ENCODE measurements around the gene SATB2. TPM values are rescaled to one million over a fixed set of nuclear protein-coding genes. Genes with fewer than 3 reads are reported as not detected.

Gene SATB2
- total RNA-seq, 2 experiments from 2014 or later: 0.14 TPM; not detected in 1

GRCh38 chr2:199381531-199381930, 76.2 kb downstream of the SATB2 start:
- no peak overlapping the region for H3K4me3 Mint-ChIP-seq
- ATAC-seq: no peak
- POLR2A ChIA-PET: no interaction called here
- H3K27ac Mint-ChIP-seq: no peak overlapping the region
- CTCF ChIA-PET: no interaction called here
- no peak for TF ChIP-seq CTCF (IDR thresholded peaks at IDR 0.05)
- DNase-seq: no peak
- H3K36me3 Mint-ChIP-seq (ENCODE audit: low read depth): no peaks in the 10 kb centered on the region
- peaks cover 16% of the 10 kb centered on the region for H3K27me3 Mint-ChIP-seq
- no peaks in the 10 kb centered on the region for H3K9me3 Mint-ChIP-seq
- no peaks in the 10 kb centered on the region for H3K4me1 Mint-ChIP-seq (ENCODE audit: low read depth)
- intact Hi-C loops (cut with micrococcal nuclease): no loop called here

GRCh38 chr2:199378948-199379650, 78.6 kb downstream of the SATB2 start:
- ChIA-PET POLR2A (no interaction called here), CTCF (no interaction called here)
- H3K27me3 Mint-ChIP-seq: peaks cover 12% of the 10 kb centered on the region
- no peak overlapping the region for H3K27ac Mint-ChIP-seq
- intact Hi-C loops (cut with micrococcal nuclease): no loop called here
- DNase-seq (no peak), ATAC-seq (no peak)
- H3K36me3 Mint-ChIP-seq (ENCODE audit: low read depth): no peaks in the 10 kb centered on the region
- no peaks in the 10 kb centered on the region for H3K4me1 Mint-ChIP-seq (ENCODE audit: low read depth)
- no peaks in the 10 kb centered on the region for H3K9me3 Mint-ChIP-seq
- H3K4me3 Mint-ChIP-seq: no peak overlapping the region
- no peak for TF ChIP-seq CTCF (IDR thresholded peaks at IDR 0.05)

GRCh38 chr2:199370150-199370780, 87.5 kb downstream of the SATB2 start:
- Mint-ChIP-seq H3K36me3 (ENCODE audit: low read depth) (no peaks in the 10 kb centered on the region), H3K27me3 (peaks cover 6% of the 10 kb centered on the region), H3K4me3 (no peak overlapping the region), H3K4me1 (ENCODE audit: low read depth) (no peaks in the 10 kb centered on the region), H3K9me3 (no peaks in the 10 kb centered on the region), H3K27ac (no peak overlapping the region)
- no peak for TF ChIP-seq CTCF (IDR thresholded peaks at IDR 0.05)
- ChIA-PET CTCF (no interaction called here), POLR2A (no interaction called here)
- DNase-seq (no peak), ATAC-seq (no peak)
- intact Hi-C loops (cut with micrococcal nuclease): no loop called here

GRCh38 chr2:199366406-199366805, 91.3 kb downstream of the SATB2 start:
- ATAC-seq (no peak), DNase-seq (no peak)
- peaks cover 13% of the 10 kb centered on the region for H3K27me3 Mint-ChIP-seq
- no peaks in the 10 kb centered on the region for H3K9me3 Mint-ChIP-seq
- CTCF ChIA-PET: interaction anchor here (0.6 kb wide), 1 partner anchor 35 kb away, joined by 3 read pairs; no protein-coding TSS in a partner anchor
- H3K4me1 Mint-ChIP-seq (ENCODE audit: low read depth): no peaks in the 10 kb centered on the region
- intact Hi-C loops (cut with micrococcal nuclease): no loop called here
- POLR2A ChIA-PET: no interaction called here
- no peak overlapping the region for H3K4me3 Mint-ChIP-seq
- TF ChIP-seq CTCF (IDR thresholded peaks at IDR 0.05): no peak
- no peaks in the 10 kb centered on the region for H3K36me3 Mint-ChIP-seq (ENCODE audit: low read depth)
- H3K27ac Mint-ChIP-seq: no peak overlapping the region

GRCh38 chr2:199364153-199364552, 93.6 kb downstream of the SATB2 start:
- intact Hi-C loops (cut with micrococcal nuclease): no loop called here

More at GRCh38 chr2:199364153-199364552, 93.6 kb downstream of the SATB2 start:
- H3K9me3 Mint-ChIP-seq: no peaks in the 10 kb centered on the region
- peaks cover 22% of the 10 kb centered on the region for H3K27me3 Mint-ChIP-seq
- no peak for DNase-seq
- no peak for ATAC-seq
- ChIA-PET CTCF (no interaction called here), POLR2A (no interaction called here)
- H3K36me3 Mint-ChIP-seq (ENCODE audit: low read depth): no peaks in the 10 kb centered on the region
- H3K27ac Mint-ChIP-seq: no peak overlapping the region
- H3K4me3 Mint-ChIP-seq: no peak overlapping the region
- TF ChIP-seq CTCF (IDR thresholded peaks at IDR 0.05): no peak
- H3K4me1 Mint-ChIP-seq (ENCODE audit: low read depth): no peaks in the 10 kb centered on the region

Data from activated CD8-positive, alpha-beta T cell treated with anti-CD3 and anti-CD28 coated beads for 36 hours (primary cell).